ENCODE results near the gene SGCA. TPM values are rescaled to one million over a fixed set of nuclear protein-coding genes. Genes with fewer than 3 reads are reported as not detected.

The SGCA gene
- total and polyA plus RNA-seq, 2 of the 13 experiments (the other 11 are each of a cell fraction or from before 2014, with no cell fraction given), result not detected

- TF ChIP-seq ZSCAN5A (CRISPR knock-in tag; IDR thresholded peaks at IDR 0.05; ENCODE audit: borderline replicate concordance) (no peak), ATAD3A (CRISPR knock-in tag; IDR thresholded peaks at IDR 0.05) (no peak), ZNF225 (CRISPR knock-in tag; IDR thresholded peaks at IDR 0.05) (no peak), ATF3 (CRISPR knock-in tag; IDR thresholded peaks at IDR 0.05) (peak; percentile 80), KDM2A (CRISPR knock-in tag; IDR thresholded peaks at IDR 0.05; ENCODE audit: borderline replicate concordance, low read depth) (peak; percentile 69), ZNF260 (CRISPR knock-in tag; IDR thresholded peaks at IDR 0.05; ENCODE audit: borderline replicate concordance, low read depth) (no peak), TBL1XR1 (IDR thresholded peaks at IDR 0.05; ENCODE audit: borderline replicate concordance, low read length, partially characterized antibody) (no peak), GLI4 (CRISPR knock-in tag; IDR thresholded peaks at IDR 0.05; ENCODE audit: borderline replicate concordance) (no peak), NFAT5 (CRISPR knock-in tag; IDR thresholded peaks at IDR 0.05) (no peak; the same call in 1 of the 2 replicates), ARHGAP35 (CRISPR knock-in tag; IDR thresholded peaks at IDR 0.05; ENCODE audit: borderline replicate concordance) (no peak), ZNF263 (CRISPR knock-in tag; IDR thresholded peaks at IDR 0.05) (0 out of 2 replicates have a peak, but pooled peaks have one; percentile 35), ZFP41 (CRISPR knock-in tag; IDR thresholded peaks at IDR 0.05; ENCODE audit: borderline replicate concordance) (no peak), RNF219 (CRISPR knock-in tag; IDR thresholded peaks at IDR 0.05) (no peak), CEBPZ (IDR thresholded peaks at IDR 0.05; ENCODE audit: low read length) (no peak), ZNF101 (CRISPR knock-in tag; IDR thresholded peaks at IDR 0.05; ENCODE audit: borderline replicate concordance, low read depth) (no peak)
These were observed 32.6 kb upstream of the SGCA start (continued) for GRCh38 chr17:50133028-50133768.
